Testis (tissue), 3 donors: Measurements from ENCODE around the gene CYP2J2. TPM values are rescaled to one million over a fixed set of nuclear protein-coding genes. Genes with fewer than 3 reads are reported as not detected.

Experiments used
- DNase-seq: peaks from one replicate; pipeline ENCODE4 v3.0.0-alpha.2; 2019
- H3K27ac ChIP-seq, 2 donors: fragments of 200-600 bp; sonication (generic); one replicate each; pipeline ENCODE4 v1.5.1; 2019
- H3K27me3 ChIP-seq: fragments of 200-600 bp; sonication (generic); one replicate; pipeline ENCODE4 v1.5.1; 2019
- H3K36me3 ChIP-seq: fragments of 200-600 bp; sonication (generic); one replicate; pipeline ENCODE4 v1.5.1; 2017; ENCODE audit warnings: low read depth; ENCODE audit errors: missing control alignments
- H3K4me1 ChIP-seq: fragments of 200-600 bp; sonication (generic); one replicate; pipeline ENCODE4 v1.5.1; 2019
- H3K4me3 ChIP-seq, 2 donors: fragments of 200-600 bp; sonication (generic); one replicate each; pipeline ENCODE4 v1.5.1; 2017 to 2019
- H3K9me3 ChIP-seq: fragments of 200-600 bp; sonication (generic); one replicate; pipeline ENCODE4 v1.5.1; 2017
- CTCF ChIP-seq, 3 experiments: fragments of 450-650 bp in 2 of 3; fragments of 200-600 bp in 1 of 3; sonication (generic) in 1 of 3; IDR thresholded peaks; one replicate each; pipeline ENCODE4 v1.5.1; 2016 to 2019; ENCODE audit warnings: antibody characterized with exemption in 3 of 3, mild to moderate bottlenecking in 2 of 3, moderate library complexity in 1 of 3
- POLR2A ChIP-seq: fragments of 450-650 bp; IDR thresholded peaks from one replicate; pipeline ENCODE4 v1.6.1; 2017; ENCODE audit warnings: antibody characterized with exemption, mild to moderate bottlenecking, moderate library complexity
- WGBS, 2 donors: methylation state at CpG; one replicate each; pipeline ENCODE4 v1.1.5; 2018; 5-methylcytosine and 5-hydroxymethylcytosine counted together
- intact Hi-C: fragments of 100-400 bp; cut with DNase I; formaldehyde crosslinking; loops from one replicate; pipeline ENCODE4 v1.15.1; 2023; ENCODE audit warnings: low total_unique reads
- polyA plus RNA-seq: library from polyadenylated mRNA; stranded (reverse); fragments of 350-450 nt; fragmentation: Illumina TruSeq; extraction: RNeasy Lipid Tissue Mini Kit (QIAGEN cat#74804); gene quantifications from one replicate; pipeline ENCODE4 v1.2.3, GENCODE V29; 2014; ENCODE audit warnings: low read depth, low replicate concordance; ENCODE audit not compliant: insufficient read depth
- total RNA-seq, 2 donors: library from RNA; depleted of rRNA; stranded (reverse); fragments of >200 nt; gene quantifications; one replicate each; pipeline ENCODE4 v1.2.3, GENCODE V29; 2016

The CYP2J2 gene
- total and polyA plus RNA-seq, 3 donors from 2014 or later: 2.7 to 8.1 (median 3.1) TPM

DNA sequence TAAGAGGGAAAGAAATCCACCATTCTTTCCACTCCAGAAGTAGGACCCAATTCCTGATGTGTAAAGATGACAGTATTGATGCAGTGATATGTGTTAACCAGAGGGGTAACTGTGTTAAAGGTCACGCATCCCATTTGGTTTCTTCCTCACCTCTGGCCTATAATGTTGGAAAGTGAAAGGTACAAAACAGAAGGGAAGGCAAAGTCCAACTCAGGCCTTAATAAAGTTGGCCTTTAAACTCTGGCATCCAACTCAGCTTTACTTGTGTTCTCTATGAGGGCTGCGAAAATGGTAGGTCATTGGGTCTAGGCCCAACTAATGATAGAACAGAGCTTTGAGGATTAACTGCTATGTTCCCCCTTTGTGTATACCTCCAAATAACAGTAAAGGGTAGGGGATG, 17.9 kb downstream of the CYP2J2 start:
- no peak for DNase-seq
- intact Hi-C loops: no loop called here
- Histone ChIP-seq H3K27ac (no peak overlapping the region), H3K27me3 (no peaks in the 10 kb centered on the region), H3K36me3 (no peaks in the 10 kb centered on the region), H3K9me3 (no peaks in the 10 kb centered on the region), H3K4me1 (no peaks in the 10 kb centered on the region), H3K4me3 (no peak overlapping the region)
- TF ChIP-seq CTCF (IDR thresholded peaks at IDR 0.05): no peak
- TF ChIP-seq POLR2A: no peak
- 94 to 97% methylated on average over 2 of the region's 2 CpGs for WGBS, 2 donors

DNA sequence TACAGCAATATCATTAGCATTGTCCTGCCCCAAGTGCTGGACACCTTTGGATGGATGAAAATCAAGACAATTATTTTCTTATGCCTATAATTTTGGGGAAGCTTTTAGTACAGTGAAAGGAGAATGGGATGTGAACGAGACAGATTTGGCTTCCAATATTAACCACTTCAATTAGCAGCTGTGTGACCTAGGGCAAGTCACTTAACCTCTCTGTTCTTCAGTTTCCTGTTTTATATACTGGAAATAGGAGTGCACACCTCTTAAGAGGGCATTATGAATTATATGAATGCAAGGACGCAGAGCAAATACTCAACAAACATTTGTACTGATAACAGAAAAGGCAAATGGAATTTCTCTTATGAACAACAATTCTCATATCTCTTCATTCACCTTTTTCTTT, 18.5 kb downstream of the CYP2J2 start:
- Histone ChIP-seq H3K9me3 (no peaks in the 10 kb centered on the region), H3K4me1 (no peaks in the 10 kb centered on the region), H3K4me3 (no peak overlapping the region), H3K27me3 (no peaks in the 10 kb centered on the region), H3K36me3 (no peaks in the 10 kb centered on the region), H3K27ac (no peak overlapping the region)
- intact Hi-C loops: no loop called here
- no peak for DNase-seq
- 88 to 91% methylated on average over 2 of the region's 2 CpGs for WGBS, 2 donors
- TF ChIP-seq POLR2A (no peak), CTCF (IDR thresholded peaks at IDR 0.05) (no peak)

GRCh38 chr1:59906931-59907330, 19.6 kb downstream of the CYP2J2 start:
- Histone ChIP-seq H3K36me3 (no peaks in the 10 kb centered on the region), H3K4me3 (no peak overlapping the region), H3K4me1 (no peaks in the 10 kb centered on the region), H3K27me3 (no peaks in the 10 kb centered on the region), H3K27ac (no peak overlapping the region), H3K9me3 (no peaks in the 10 kb centered on the region)
- DNase-seq: no peak
- intact Hi-C loops: no loop called here
- 89% methylated on average over 2 of the region's 2 CpGs for WGBS, 2 donors
- TF ChIP-seq CTCF (IDR thresholded peaks at IDR 0.05) (no peak), POLR2A (no peak)

GRCh38 chr1:59903141-59903754, 23.3 kb downstream of the CYP2J2 start:
- 54 to 65% methylated on average over 9 of the region's 9 CpGs for WGBS, 2 donors
- no peak overlapping the region for H3K27ac ChIP-seq
- no peak overlapping the region for H3K4me3 ChIP-seq
- H3K4me1 ChIP-seq: no peaks in the 10 kb centered on the region
- intact Hi-C loops: no loop called here
- no peaks in the 10 kb centered on the region for H3K27me3 ChIP-seq
- H3K9me3 ChIP-seq: no peaks in the 10 kb centered on the region
- H3K36me3 ChIP-seq: no peaks in the 10 kb centered on the region
- TF ChIP-seq POLR2A (no peak), CTCF (IDR thresholded peaks at IDR 0.05) (peak in 1 of 3 experiments; percentile 22)
- peak; percentile 18 for DNase-seq

- Histone ChIP-seq H3K27ac (no peak overlapping the region), H3K27me3 (no peaks in the 10 kb centered on the region), H3K9me3 (no peaks in the 10 kb centered on the region), H3K4me1 (no peaks in the 10 kb centered on the region), H3K36me3 (no peaks in the 10 kb centered on the region), H3K4me3 (no peak overlapping the region)
- no peak for TF ChIP-seq POLR2A
- no peak for TF ChIP-seq CTCF (IDR thresholded peaks at IDR 0.05)
- DNase-seq: no peak
- intact Hi-C loops: no loop called here
- WGBS, 2 donors: 56 to 59% methylated on average over 1 of the region's 1 CpG
These were observed 24.7 kb downstream of the CYP2J2 start for GRCh38 chr1:59901770-59902388.
